HepG2 (cell line): ENCODE measurements around the gene SLBP. TPM values are rescaled to one million over a fixed set of nuclear protein-coding genes. Genes with fewer than 3 reads are reported as not detected.
A peak's percentile ranks its signal among the peaks of the same experiment; 100 is the strongest.

ENCODE experiments used
- ATAC-seq: fragments of 200-7000 bp; cut with Tn5 transposase; 3 replicates; pipeline ENCODE4 v1.9.1; 2020; ENCODE audit warnings: mild to moderate bottlenecking, moderate library complexity
- BruUV-seq: library from RNA; stranded (reverse); fragments of 400-500 nt; replicated peaks from 2 replicates; lab custom pipeline; 2021; lab: Mats Ljungman, UMichigan
- CTCF ChIA-PET: fragments of 300-600 bp; formaldehyde crosslinking; extraction: SDS; loops from one replicate; lab custom pipeline; 2021; ENCODE audit warnings: low total read pairs, inconsistent platforms, low intra/inter-chr PET ratio; lab: Yijun Ruan, JAX
- POLR2A ChIA-PET: fragments of 350-600 bp; sonication (Branson Sonifier 250); formaldehyde crosslinking; loops from one replicate; lab custom pipeline; 2020; ENCODE audit warnings: antibody characterized with exemption, inconsistent platforms; lab: Yijun Ruan, JAX
- DNase-seq: peaks from one replicate; pipeline ENCODE4 v3.0.0-alpha.2; 2015; ENCODE audit warnings: low spot score
- FAIRE-seq: peaks from 3 replicates; lab custom pipeline; 2011; peaks lifted over from hg19 to GRCh38; lab: Jason Lieb, UNC
- H2AFZ ChIP-seq: one replicate; pipeline ENCODE4 v1.6.1; 2011; ENCODE audit warnings: low read length, inconsistent platforms
- H3K27ac ChIP-seq: fragments of 300-600 bp; 3 replicates; pipeline ENCODE4 v1.8.0; 2011; ENCODE audit warnings: mixed run types, mild to moderate bottlenecking, mixed read lengths, low read length, inconsistent platforms; ENCODE audit not compliant: insufficient read depth; ENCODE audit errors: extremely low read length
- H3K27me3 ChIP-seq, 2 experiments: fragments of 200-600 bp in 1 of 2; 2 replicates in 1 of 2; 3 replicates in 1 of 2; pipeline versions ENCODE4 v1.6.0 to v1.8.0; 2011; ENCODE audit warnings: low read length in 2 of 2, mild to moderate bottlenecking in 2 of 2, moderate library complexity in 2 of 2, inconsistent platforms in 1 of 2; ENCODE audit not compliant: insufficient read depth in 2 of 2, control insufficient read depth in 1 of 2
- H3K36me3 ChIP-seq, 2 experiments: fragments of 200-600 bp in 1 of 2; replicated peaks in 1 of 2; 2 replicates in 1 of 2; 3 replicates in 1 of 2; pipeline versions ENCODE4 v1.5.1 to v1.8.0; 2011; ENCODE audit warnings: low read length in 2 of 2, inconsistent platforms in 1 of 2; ENCODE audit not compliant: insufficient read depth in 2 of 2, control insufficient read depth in 1 of 2
- H3K4me1 ChIP-seq: 2 replicates; pipeline ENCODE4 v1.5.1; 2012; ENCODE audit warnings: low read length, inconsistent platforms; ENCODE audit not compliant: insufficient read depth
- H3K4me2 ChIP-seq: 2 replicates; pipeline ENCODE4 v1.6.0; 2011; ENCODE audit warnings: low read depth, low read length, inconsistent platforms
- H3K4me3 ChIP-seq, 3 experiments: fragments of 200-600 bp in 1 of 3; sonication (generic), shearing (Covaris generic) in 1 of 3; replicated peaks in 1 of 3; 2 replicates each; pipeline ENCODE4 v1.5.1; 2011 to 2016; ENCODE audit warnings: low read length in 3 of 3, inconsistent platforms in 2 of 3, low read depth in 2 of 3, mild to moderate bottlenecking in 2 of 3, control low read depth in 1 of 3, mixed read lengths in 1 of 3; ENCODE audit not compliant: insufficient read depth in 1 of 3
- H3K79me2 ChIP-seq: one replicate; pipeline ENCODE4 v1.6.1; 2011; ENCODE audit warnings: low read length, inconsistent platforms; ENCODE audit not compliant: insufficient read depth
- H3K9ac ChIP-seq: 2 replicates; pipeline ENCODE4 v1.6.0; 2011; ENCODE audit warnings: mild to moderate bottlenecking, low read depth, low read length, inconsistent platforms; ENCODE audit not compliant: insufficient read depth
- H3K9me3 ChIP-seq: 2 replicates; pipeline ENCODE4 v1.5.1; 2012; ENCODE audit warnings: mild to moderate bottlenecking, low read length
- H4K20me1 ChIP-seq: 2 replicates; pipeline ENCODE4 v1.6.0; 2011; ENCODE audit warnings: inconsistent platforms, mild to moderate bottlenecking, low read length, moderate library complexity; ENCODE audit not compliant: insufficient read depth
- RERE ChIP-seq: IDR thresholded peaks from 2 replicates; pipeline ENCODE4 v1.6.1; 2016; ENCODE audit warnings: low read depth, missing genetic modification reagents, missing compliant biosample characterization
- SKIL ChIP-seq: sonication (generic); formaldehyde crosslinking; IDR thresholded peaks from 2 replicates; pipeline ENCODE4 v1.8.0; 2022; ENCODE audit warnings: missing genetic modification reagents, mild to moderate bottlenecking, moderate library complexity, borderline replicate concordance
- SMAD9 ChIP-seq: sonication (generic); formaldehyde crosslinking; IDR thresholded peaks from 2 replicates; pipeline ENCODE4 v1.5.1; 2020; ENCODE audit warnings: mild to moderate bottlenecking, missing genetic modification reagents
- ZBTB38 ChIP-seq: sonication (generic); formaldehyde crosslinking; IDR thresholded peaks from 2 replicates; pipeline ENCODE4 v1.5.1; 2020; ENCODE audit warnings: mild to moderate bottlenecking, missing genetic modification reagents
- ZNF646 ChIP-seq: sonication (generic); formaldehyde crosslinking; IDR thresholded peaks from 2 replicates; pipeline ENCODE4 v1.9.0; 2021; ENCODE audit warnings: mild to moderate bottlenecking, missing genetic modification reagents
- WGBS: methylation state at CpG from one replicate; pipeline ENCODE4 v1.1.6; 2017; ENCODE audit warnings: low lambda C conversion rate; 5-methylcytosine and 5-hydroxymethylcytosine counted together
- in situ Hi-C: cut with HindIII; loops from 2 replicates; pipeline ENCODE4 v1.10.0; 2017; ENCODE audit warnings: low pct_unique_long_range_greater_than_20kb; ENCODE audit not compliant: extremely low pct_ligation_motif_present
- intact Hi-C: fragments of 100-400 bp; cut with micrococcal nuclease; formaldehyde crosslinking; loops from one replicate; pipeline ENCODE4 v1.10.0; 2022; ENCODE audit not compliant: unreplicated experiment
- polyA plus RNA-seq, 8 experiments: library from polyadenylated mRNA; depleted of rRNA in 3 of 8; stranded (reverse) in 7 of 8; unstranded in 1 of 8; fragments of >200 nt; fragmentation: Illumina TruSeq in 4 of 8; extraction: Trizol in 4 of 8; gene quantifications; 2 replicates each; pipeline versions ENCODE4 v1.2.1 to v1.2.3, GENCODE V29; 2011 to 2016; ENCODE audit warnings: low read depth in 4 of 8, missing spikeins in 1 of 8, mixed read lengths in 1 of 8; ENCODE audit not compliant: insufficient read depth in 1 of 8
- total RNA-seq, 5 experiments: library from RNA; depleted of rRNA; stranded (reverse); fragments of >200 nt; fragmentation: Illumina TruSeq; extraction: Trizol; gene quantifications; 2 replicates each; pipeline ENCODE4 v1.2.3, GENCODE V29; 2016; ENCODE audit warnings: low read depth in 1 of 5

SLBP gene
- total and polyA plus RNA-seq, 2 of the 13 experiments (the other 11 are each of a cell fraction or from before 2014, with no cell fraction given) = 43.9 to 104 TPM

- Histone ChIP-seq H3K36me3 (no peaks in the 10 kb centered on the region), H3K4me2 (peak overlapping the region; percentile 49; the same call in 1 of the 2 replicates), H4K20me1 (no peaks in the 10 kb centered on the region), H3K27ac (no peak overlapping the region), H3K79me2 (no peaks in the 10 kb centered on the region), H3K4me3 (no peak overlapping the region), H2AFZ (no peak overlapping the region), H3K27me3 (no peaks in the 10 kb centered on the region; a peak in 1 of 5 replicates), H3K4me1 (peaks cover 88% of the 10 kb centered on the region), H3K9me3 (no peaks in the 10 kb centered on the region), H3K9ac (no peak overlapping the region)
- in situ Hi-C loops (loop anchor here (10.0 kb wide), 1 partner anchor 46 kb away; no protein-coding TSS in a partner anchor), intact Hi-C loops (no loop called here)
- BruUV-seq = no TSS peak
- ChIA-PET POLR2A (interaction anchor here (0.7 to 34.3 kb wide), 8 partner anchors 8 to 105 kb away, joined by 3 to 1258 read pairs (median 5); partner anchors contain the start of gene FGFR3), CTCF (no interaction called here)
- FAIRE-seq (no peak), DNase-seq (no peak), ATAC-seq (no peak)
- WGBS = 92% methylated on average over 13 of the region's 27 CpGs
- no peak for TF ChIP-seq SMAD9 (CRISPR knock-in tag)
- peak; percentile 8; the same call in 1 of the 2 replicates for TF ChIP-seq ZBTB38 (CRISPR knock-in tag)
- TF ChIP-seq ZNF646 = no peak
- no peak for TF ChIP-seq RERE (CRISPR knock-in tag)
- TF ChIP-seq SKIL (CRISPR knock-in tag) = no peak
Measured at GRCh38 chr4:1758306-1759121, 46.4 kb upstream of the SLBP start.
